Loucy (cell line): ENCODE measurements around the gene INPP4A.

Source experiments
- EZH2phosphoT487 ChIP-seq: fragments of 200-600 bp; IDR thresholded peaks from 2 replicates; pipeline ENCODE4 v1.6.1; 2018; ENCODE audit warnings: antibody characterized with exemption, mild to moderate bottlenecking, moderate library complexity, borderline replicate concordance
- TF ChIP-seq, protein P1 (sequence below): fragments of 200-600 bp; sonication (generic); conservative IDR thresholded peaks from 2 replicates; pipeline ENCODE4 v1.5.1; 2014; ENCODE audit warnings: mild to moderate bottlenecking, antibody characterized with exemption, low read length

DNA sequence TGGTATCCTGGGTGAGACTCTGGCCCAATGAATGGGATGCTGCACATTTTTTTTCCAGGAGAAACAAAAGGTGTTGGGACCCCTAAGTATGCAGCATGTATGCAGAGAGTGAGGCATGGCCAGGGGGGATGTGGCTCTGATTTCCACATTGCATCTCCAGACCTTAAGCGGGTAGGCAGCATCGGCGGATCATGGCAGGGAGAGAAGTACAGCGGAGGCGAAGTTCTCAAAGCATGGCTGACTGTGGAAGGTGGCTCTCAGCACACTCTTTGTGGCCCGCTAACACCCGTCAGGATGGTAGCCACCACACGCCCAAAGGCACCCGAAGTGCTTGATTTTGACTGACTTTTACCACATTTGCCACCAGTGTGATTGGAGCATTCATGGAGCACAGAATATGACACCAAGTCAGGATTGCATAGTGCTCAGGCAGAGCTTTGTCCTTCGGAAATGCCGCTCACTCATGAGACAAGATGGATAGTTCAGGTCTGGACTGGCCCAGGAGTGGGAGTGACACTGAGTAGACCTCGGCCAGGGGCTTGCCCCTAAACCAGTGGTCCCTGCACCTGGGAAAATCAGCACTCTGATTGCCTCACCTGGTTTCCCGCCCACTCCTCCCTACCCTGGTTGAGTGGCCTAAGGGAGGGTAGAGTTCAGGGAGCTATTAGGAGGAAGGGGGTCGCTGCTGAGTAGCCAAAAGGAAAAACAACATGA, 14.2 kb downstream of the INPP4A start:
- TF ChIP-seq, protein P1, sequence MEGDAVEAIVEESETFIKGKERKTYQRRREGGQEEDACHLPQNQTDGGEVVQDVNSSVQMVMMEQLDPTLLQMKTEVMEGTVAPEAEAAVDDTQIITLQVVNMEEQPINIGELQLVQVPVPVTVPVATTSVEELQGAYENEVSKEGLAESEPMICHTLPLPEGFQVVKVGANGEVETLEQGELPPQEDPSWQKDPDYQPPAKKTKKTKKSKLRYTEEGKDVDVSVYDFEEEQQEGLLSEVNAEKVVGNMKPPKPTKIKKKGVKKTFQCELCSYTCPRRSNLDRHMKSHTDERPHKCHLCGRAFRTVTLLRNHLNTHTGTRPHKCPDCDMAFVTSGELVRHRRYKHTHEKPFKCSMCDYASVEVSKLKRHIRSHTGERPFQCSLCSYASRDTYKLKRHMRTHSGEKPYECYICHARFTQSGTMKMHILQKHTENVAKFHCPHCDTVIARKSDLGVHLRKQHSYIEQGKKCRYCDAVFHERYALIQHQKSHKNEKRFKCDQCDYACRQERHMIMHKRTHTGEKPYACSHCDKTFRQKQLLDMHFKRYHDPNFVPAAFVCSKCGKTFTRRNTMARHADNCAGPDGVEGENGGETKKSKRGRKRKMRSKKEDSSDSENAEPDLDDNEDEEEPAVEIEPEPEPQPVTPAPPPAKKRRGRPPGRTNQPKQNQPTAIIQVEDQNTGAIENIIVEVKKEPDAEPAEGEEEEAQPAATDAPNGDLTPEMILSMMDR = no peak
- TF ChIP-seq EZH2phosphoT487 = no peak
